ENCODE measurements around the gene EXOSC6.
"Not testable (repeated sequence)": the region's sequence is repeated elsewhere in the genome, so short reads cannot be mapped to it uniquely, and the experiment has no call there.

Gene EXOSC6

GRCh38 chr16:70251629-70252354 lies at the start of gene EXOSC6:
Gene EXOSC6, minus strand, starts transcription at chr16:70251940. Its CDS starts 40 bp downstream, at chr16:70251900.
- DNase-seq = peak; percentile 95

- no peak for DNase-seq
These were observed 49.4 kb upstream of the EXOSC6 start for GRCh38 chr16:70301121-70301520.

- peak; percentile 88 for DNase-seq
These were observed 47.5 kb upstream of the EXOSC6 start, which contains the start of gene DDX19B for GRCh38 chr16:70298988-70299938. Gene DDX19B, plus strand, starts transcription at chr16:70299186. Its CDS starts 112 bp downstream, at chr16:70299298.

- no peak for DNase-seq
These were observed 43.9 kb upstream of the EXOSC6 start for GRCh38 chr16:70295634-70296033.

- DNase-seq = no peak
These were observed 42.8 kb upstream of the EXOSC6 start for GRCh38 chr16:70294385-70295025.

- not testable (repeated sequence) for DNase-seq
These were observed 40.4 kb upstream of the EXOSC6 start for GRCh38 chr16:70292148-70292547.

GRCh38 chr16:70290949-70291519 lies 39.3 kb upstream of the EXOSC6 start:
- no peak for DNase-seq

GRCh38 chr16:70289229-70290094 lies 37.7 kb upstream of the EXOSC6 start, which contains the start of gene AARS1:
Gene AARS1, minus strand, starts transcription at chr16:70289506. Its CDS starts 6,743 bp downstream, at chr16:70282763.
- peak; percentile 96 for DNase-seq

GRCh38 chr16:70287304-70287971 lies 35.7 kb upstream of the EXOSC6 start:
- not testable (repeated sequence) for DNase-seq

GRCh38 chr16:70276392-70276791 lies 24.7 kb upstream of the EXOSC6 start:
- DNase-seq = no peak

GRCh38 chr16:70271696-70272095 lies 20.0 kb upstream of the EXOSC6 start:
- DNase-seq = no peak

GRCh38 chr16:70270176-70270575 lies 18.4 kb upstream of the EXOSC6 start:
- no peak for DNase-seq

- DNase-seq = no peak
These were observed 17.7 kb upstream of the EXOSC6 start for GRCh38 chr16:70269471-70269870.

- not testable (repeated sequence) for DNase-seq
These were observed 16.2 kb upstream of the EXOSC6 start for GRCh38 chr16:70267922-70268321.

- no peak for DNase-seq
These were observed 15.8 kb upstream of the EXOSC6 start for GRCh38 chr16:70267516-70267915.

GRCh38 chr16:70259903-70260302 lies 8.2 kb upstream of the EXOSC6 start:
- not testable (repeated sequence) for DNase-seq

GRCh38 chr16:70258946-70259345 lies 7.2 kb upstream of the EXOSC6 start:
- DNase-seq = no peak

- no peak for DNase-seq
These were observed 6.3 kb upstream of the EXOSC6 start for GRCh38 chr16:70258065-70258464.

GRCh38 chr16:70257391-70257790 lies 5.7 kb upstream of the EXOSC6 start:
- no peak for DNase-seq

- no peak for DNase-seq
These were observed 3.8 kb upstream of the EXOSC6 start for GRCh38 chr16:70255574-70255973.

GRCh38 chr16:70254965-70255286 lies 3.2 kb upstream of the EXOSC6 start:
- no peak for DNase-seq

All from right forelimb (tissue), 1 donor.